Activated CD4-positive, alpha-beta memory T cell treated with anti-CD3 and anti-CD28 coated beads for 36 hours (primary cell): ENCODE results near the gene PGM5. TPM values are rescaled to one million over a fixed set of nuclear protein-coding genes. Genes with fewer than 3 reads are reported as not detected.
"Not testable (repeated sequence)": the region's sequence is repeated elsewhere in the genome, so short reads cannot be mapped to it uniquely, and the experiment has no call there.

Experiments
- CTCF ChIA-PET: fragments of 350-600 bp; sonication (Branson Sonifier 250); formaldehyde crosslinking; loops from one replicate; lab custom pipeline; 2021; ENCODE audit warnings: antibody characterized with exemption, inconsistent platforms; lab: Charles Lee
- POLR2A ChIA-PET: fragments of 350-600 bp; sonication (Branson Sonifier 250); formaldehyde crosslinking; loops from one replicate; lab custom pipeline; 2021; ENCODE audit warnings: antibody characterized with exemption; lab: Charles Lee
- DNase-seq: peaks from one replicate; pipeline ENCODE4 v3.0.0-alpha.2; 2020
- H3K27ac Mint-ChIP-seq: one replicate; pipeline ENCODE4 v1.8.0; 2021; ENCODE audit warnings: mixed read lengths
- H3K27me3 Mint-ChIP-seq: one replicate; pipeline ENCODE4 v1.8.0; 2021; ENCODE audit warnings: mixed read lengths
- H3K36me3 Mint-ChIP-seq: one replicate; pipeline ENCODE4 v1.8.0; 2021; ENCODE audit warnings: mixed read lengths
- H3K4me1 Mint-ChIP-seq: one replicate; pipeline ENCODE4 v1.8.0; 2021; ENCODE audit warnings: low read depth, mixed read lengths
- H3K4me3 Mint-ChIP-seq: one replicate; pipeline ENCODE4 v1.8.0; 2021; ENCODE audit warnings: mild to moderate bottlenecking, mixed read lengths
- H3K9me3 Mint-ChIP-seq: one replicate; pipeline ENCODE4 v1.8.0; 2021; ENCODE audit warnings: mixed read lengths
- intact Hi-C: fragments of 100-400 bp; cut with micrococcal nuclease; formaldehyde crosslinking; loops from one replicate; pipeline ENCODE4 v1.15.1; 2023
- total RNA-seq, 2 experiments: library from RNA; stranded (reverse); gene quantifications; one replicate each; pipeline ENCODE4 v1.2.3, GENCODE V29; 2021

Gene PGM5
- total RNA-seq: not detected

DNA sequence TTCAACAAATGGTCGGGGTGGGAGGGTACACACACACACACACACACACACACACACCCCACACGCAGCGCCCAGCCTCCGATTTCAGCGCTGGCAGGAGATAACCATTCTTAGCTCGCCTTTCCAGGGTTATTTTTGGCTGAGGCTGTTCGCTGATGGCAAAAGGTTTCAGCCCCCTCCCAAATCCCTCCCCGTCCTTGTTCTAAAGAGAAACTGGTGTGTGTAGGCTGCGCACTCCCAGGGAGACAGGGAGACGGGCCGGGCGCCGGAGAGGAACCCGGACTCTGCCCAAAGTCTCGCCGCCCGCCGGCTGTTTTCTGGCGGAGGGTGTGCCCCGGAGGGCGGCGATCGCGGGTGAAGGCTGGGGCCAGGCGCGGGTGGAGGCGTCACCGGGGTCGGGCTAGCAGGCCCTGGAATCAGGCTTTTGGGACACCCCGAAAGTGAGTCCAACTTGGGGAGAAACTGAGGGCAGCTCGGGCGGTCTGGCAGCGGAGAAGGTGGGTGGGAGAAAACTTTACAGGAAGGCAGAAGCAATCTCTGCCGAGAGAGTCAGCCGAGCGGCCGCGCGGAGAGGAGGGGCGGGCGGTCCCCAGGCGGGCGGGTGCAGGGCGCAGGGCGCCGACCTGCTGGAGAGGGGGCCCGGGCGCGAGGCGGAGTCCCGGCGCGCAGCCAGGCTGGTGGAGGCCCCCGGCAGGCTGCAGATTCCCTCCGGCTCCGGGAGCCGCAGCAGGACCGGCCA lies at the start of gene PGM5:
Gene PGM5 (plus strand): TSS at position 232 of the 739 bp plus-strand sequence. CDS start 517 bp downstream, outside the sequence.
- H3K27ac Mint-ChIP-seq, CTCF ChIA-PET, H3K36me3 Mint-ChIP-seq, DNase-seq, intact Hi-C loops, H3K4me1 Mint-ChIP-seq, POLR2A ChIA-PET, H3K9me3 Mint-ChIP-seq: not testable (repeated sequence)
- Mint-ChIP-seq H3K4me3 (peak within 1 kb of the TSS; percentile 37), H3K27me3 (peaks cover 12% of the 10 kb centered on the region)

DNA sequence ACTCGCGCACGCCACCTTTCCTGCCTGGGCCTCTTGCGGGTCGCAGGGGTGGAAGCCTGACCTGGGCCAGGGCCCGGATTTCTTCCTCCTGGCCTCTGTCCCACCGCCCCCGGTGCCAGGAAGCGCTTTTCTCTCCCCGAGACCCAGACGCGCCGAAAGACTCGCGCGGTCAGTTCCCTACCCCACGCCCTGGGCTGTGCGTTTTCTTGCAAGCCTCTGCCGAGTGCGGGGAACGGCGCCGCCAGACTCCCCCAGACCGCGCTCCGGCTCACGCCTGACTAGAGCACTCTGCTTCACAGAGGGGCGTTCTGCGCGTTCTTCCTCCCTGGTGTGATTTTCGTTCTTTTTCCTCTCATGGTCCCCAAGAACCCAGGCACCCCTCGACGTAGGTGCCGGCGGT lies 49.3 kb upstream of the PGM5 start:
- H3K4me1 Mint-ChIP-seq, POLR2A ChIA-PET, CTCF ChIA-PET, DNase-seq, H3K27ac Mint-ChIP-seq, H3K27me3 Mint-ChIP-seq, intact Hi-C loops, H3K4me3 Mint-ChIP-seq, H3K36me3 Mint-ChIP-seq, H3K9me3 Mint-ChIP-seq: not testable (repeated sequence)

DNA sequence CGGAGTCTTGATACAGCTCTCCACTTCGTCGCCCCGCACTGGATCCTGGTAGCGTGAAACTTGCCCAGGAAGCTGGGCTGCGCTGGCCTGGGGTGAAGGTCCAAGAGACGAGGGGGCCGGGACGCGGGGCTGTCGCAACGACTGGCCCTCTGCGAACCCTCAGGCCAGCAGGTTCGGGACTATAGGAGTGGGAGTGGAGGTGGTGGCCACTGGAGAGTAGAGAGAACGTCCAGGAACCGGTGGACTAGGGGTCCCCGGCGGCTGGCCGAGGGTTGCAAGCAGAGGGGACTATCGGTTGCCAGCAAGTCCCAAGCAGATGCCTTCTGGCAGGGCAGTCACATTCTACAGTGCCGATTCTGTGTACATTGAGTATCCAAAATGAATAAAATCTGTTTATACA lies 48.8 kb upstream of the PGM5 start:
- DNase-seq, H3K27me3 Mint-ChIP-seq, POLR2A ChIA-PET, H3K27ac Mint-ChIP-seq, H3K36me3 Mint-ChIP-seq, intact Hi-C loops, H3K4me3 Mint-ChIP-seq, H3K4me1 Mint-ChIP-seq, H3K9me3 Mint-ChIP-seq, CTCF ChIA-PET: not testable (repeated sequence)

DNA sequence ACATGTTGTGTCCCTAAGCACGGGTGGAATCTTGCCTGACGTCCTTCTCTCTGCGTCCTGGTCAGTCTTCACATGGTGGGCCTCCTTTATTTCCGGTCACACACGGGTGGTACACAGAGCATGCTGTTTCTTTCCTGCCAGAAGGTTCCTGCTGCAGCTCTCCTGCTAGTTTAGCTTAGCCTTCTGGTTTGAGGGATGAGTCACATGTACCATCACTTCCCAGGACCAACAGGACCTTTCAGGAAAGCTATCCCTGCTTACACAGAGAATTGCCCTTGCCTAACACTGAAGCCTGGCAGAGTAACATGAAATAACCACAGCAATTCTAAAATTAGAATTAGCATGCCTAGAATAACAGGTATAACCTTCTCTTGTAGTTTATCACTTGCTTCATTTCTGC lies 45.2 kb upstream of the PGM5 start:
- POLR2A ChIA-PET, H3K27ac Mint-ChIP-seq, H3K9me3 Mint-ChIP-seq, H3K27me3 Mint-ChIP-seq, H3K4me1 Mint-ChIP-seq, H3K36me3 Mint-ChIP-seq, intact Hi-C loops, DNase-seq, CTCF ChIA-PET, H3K4me3 Mint-ChIP-seq: not testable (repeated sequence)

DNA sequence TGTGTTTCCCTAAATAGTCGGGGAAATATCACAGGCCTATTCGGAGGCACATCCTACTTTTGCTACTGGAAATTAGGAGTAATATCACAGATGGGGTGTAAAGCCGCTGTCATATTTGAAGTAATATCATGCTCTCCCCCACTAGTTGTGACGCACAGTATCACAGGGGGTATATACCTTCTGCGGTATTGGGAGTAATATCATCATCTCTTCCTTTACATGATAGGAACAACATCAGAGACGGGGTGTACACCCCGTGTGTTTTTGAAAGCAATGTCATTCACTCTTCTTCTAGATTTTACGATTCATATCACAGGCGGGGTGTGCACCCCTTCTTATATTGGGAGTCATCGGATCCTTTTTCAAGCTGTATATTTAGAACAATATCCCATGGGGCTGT lies 38.2 kb upstream of the PGM5 start:
- POLR2A ChIA-PET, H3K4me1 Mint-ChIP-seq, H3K9me3 Mint-ChIP-seq, H3K27ac Mint-ChIP-seq, CTCF ChIA-PET, intact Hi-C loops, H3K36me3 Mint-ChIP-seq, DNase-seq, H3K4me3 Mint-ChIP-seq, H3K27me3 Mint-ChIP-seq: not testable (repeated sequence)

DNA sequence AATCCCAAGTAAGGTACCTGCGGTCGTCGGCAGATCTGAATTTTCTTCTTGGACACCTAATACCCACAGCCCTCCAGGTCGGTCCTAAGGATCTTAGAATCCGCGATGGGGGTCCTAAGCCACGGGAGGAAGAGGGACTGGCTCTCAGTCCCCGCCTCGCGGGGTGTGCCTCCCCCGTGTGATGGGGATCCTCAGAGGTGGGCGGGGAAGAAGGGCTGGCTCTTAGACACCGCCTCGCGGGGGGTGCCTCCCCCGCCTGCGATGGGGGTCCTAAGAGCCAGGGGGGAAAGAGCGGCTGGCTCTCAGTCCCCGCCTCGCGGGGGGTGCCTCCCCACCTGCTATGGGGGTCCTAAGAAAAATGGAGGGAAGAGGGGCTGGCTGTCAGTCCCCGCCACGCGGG lies 32.7 kb upstream of the PGM5 start:
- H3K36me3 Mint-ChIP-seq, DNase-seq, intact Hi-C loops, H3K27ac Mint-ChIP-seq, H3K9me3 Mint-ChIP-seq, POLR2A ChIA-PET, H3K4me3 Mint-ChIP-seq, CTCF ChIA-PET, H3K4me1 Mint-ChIP-seq, H3K27me3 Mint-ChIP-seq: not testable (repeated sequence)

DNA sequence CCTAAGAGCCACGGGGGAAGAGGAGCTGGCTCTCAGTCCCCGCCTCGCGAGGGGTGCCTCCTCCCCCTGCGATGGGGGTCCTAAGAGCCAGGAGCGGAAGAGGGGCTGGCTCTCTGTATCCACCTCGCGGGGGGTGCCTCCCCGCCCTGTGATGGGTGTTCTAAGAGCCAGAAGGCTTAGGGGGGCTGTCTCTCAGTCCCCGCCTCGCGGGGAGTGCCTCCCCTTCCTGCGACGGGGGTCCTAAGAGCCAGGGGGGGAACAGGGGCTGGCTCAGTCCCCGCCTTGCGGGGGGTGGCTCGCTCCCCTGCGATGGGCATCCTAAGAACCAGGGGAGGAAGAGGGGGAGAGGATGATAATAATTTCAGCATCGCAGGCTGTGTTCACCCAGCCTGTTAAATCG lies 31.9 kb upstream of the PGM5 start:
- H3K27ac Mint-ChIP-seq, H3K4me1 Mint-ChIP-seq, POLR2A ChIA-PET, H3K36me3 Mint-ChIP-seq, DNase-seq, H3K27me3 Mint-ChIP-seq, CTCF ChIA-PET, H3K4me3 Mint-ChIP-seq, intact Hi-C loops, H3K9me3 Mint-ChIP-seq: not testable (repeated sequence)

DNA sequence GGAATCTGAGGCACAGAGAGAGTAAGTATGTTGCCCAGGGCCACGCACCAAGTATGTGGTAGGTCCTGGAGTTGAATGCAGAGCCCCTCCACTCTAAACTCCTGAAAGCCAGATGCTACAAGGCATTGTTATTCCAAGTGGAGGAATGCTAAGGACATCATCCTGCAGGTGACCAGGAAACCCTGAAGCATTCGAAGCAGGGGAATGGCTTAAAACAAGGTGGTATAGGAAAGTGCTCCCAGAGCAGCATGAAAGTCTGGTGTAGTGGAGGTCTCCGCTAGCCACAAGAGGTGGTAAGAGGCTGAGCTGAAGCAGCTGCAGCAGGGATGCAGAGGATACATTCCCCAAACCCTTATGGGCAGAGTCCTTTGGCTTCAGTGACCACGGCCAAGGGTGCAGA lies 27.3 kb upstream of the PGM5 start:
- H3K27me3 Mint-ChIP-seq, CTCF ChIA-PET, H3K4me1 Mint-ChIP-seq, POLR2A ChIA-PET, H3K36me3 Mint-ChIP-seq, H3K9me3 Mint-ChIP-seq, DNase-seq, H3K4me3 Mint-ChIP-seq, H3K27ac Mint-ChIP-seq, intact Hi-C loops: not testable (repeated sequence)

DNA sequence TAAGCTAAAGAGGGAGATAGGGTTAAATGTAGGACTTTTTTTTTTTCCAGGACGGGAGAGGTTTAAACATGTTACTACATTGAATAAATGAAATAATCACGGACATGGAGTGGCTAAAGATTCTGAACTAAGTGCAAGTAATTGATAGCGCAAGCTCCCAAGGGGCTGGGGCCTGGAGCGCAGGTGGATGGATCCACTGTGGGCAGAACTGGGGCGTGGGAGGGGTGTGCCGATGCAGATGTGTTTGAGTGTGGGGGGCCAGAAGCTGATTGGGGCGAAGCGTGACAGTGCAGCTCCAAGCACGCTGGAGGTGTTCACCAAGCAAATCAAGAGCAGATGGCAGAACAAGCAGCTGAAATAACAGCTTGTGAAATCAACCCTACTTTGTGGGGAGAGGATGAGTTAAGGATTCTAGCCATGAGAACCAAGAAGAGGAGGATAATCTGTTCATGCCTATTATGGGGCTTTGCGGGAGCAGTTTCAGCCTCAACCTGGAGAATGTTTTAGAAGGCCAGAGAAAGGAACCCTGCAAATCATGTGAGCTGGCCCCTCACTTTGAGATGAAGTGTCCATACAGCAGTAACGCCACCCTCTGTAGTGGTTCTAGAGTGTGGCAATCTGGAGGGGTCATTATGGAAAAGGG lies 25.8 kb upstream of the PGM5 start:
- intact Hi-C loops, H3K4me3 Mint-ChIP-seq, H3K36me3 Mint-ChIP-seq, DNase-seq, POLR2A ChIA-PET, H3K4me1 Mint-ChIP-seq, CTCF ChIA-PET, H3K27me3 Mint-ChIP-seq, H3K27ac Mint-ChIP-seq, H3K9me3 Mint-ChIP-seq: not testable (repeated sequence)

DNA sequence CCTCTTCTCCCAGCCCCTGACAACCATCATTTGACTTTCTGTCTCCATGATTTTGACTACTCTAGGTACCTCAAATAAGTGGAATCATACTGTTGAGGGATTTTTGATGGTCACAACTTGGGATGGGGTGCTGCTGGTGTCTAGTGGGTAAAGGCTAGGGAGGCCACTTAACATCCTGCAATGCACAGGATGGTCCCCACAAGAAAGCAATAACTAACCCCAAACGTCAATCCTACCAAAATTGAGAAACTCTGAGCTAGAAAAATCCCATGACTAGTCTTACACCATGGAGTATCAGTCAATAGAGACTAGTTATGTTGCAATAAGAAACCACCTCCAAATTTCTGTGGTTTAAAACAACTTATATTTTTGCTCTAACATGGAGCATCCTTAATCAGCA lies 24.3 kb upstream of the PGM5 start:
- H3K4me3 Mint-ChIP-seq, H3K27me3 Mint-ChIP-seq, H3K27ac Mint-ChIP-seq, POLR2A ChIA-PET, CTCF ChIA-PET, H3K4me1 Mint-ChIP-seq, H3K9me3 Mint-ChIP-seq, DNase-seq, intact Hi-C loops, H3K36me3 Mint-ChIP-seq: not testable (repeated sequence)

DNA sequence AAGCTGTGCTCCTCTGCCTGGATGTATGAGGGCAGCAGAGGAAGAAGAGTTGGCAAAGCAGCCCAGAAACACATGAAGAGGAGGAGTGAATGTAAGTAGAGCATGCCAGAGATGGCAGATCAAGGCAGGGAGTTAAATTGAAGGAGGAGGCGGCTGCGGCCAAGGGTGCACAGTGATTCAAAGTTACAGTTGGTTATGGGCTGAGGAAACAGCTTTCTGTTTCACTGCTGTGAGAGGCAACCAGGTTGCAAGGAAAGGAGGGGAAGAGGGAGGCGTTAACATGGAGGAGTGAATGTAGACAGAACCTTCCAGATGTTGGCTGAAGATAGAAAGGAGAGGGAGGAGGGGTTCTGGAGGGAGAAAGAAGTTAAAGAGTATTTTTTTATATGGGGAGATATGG lies 20.5 kb upstream of the PGM5 start:
- H3K27me3 Mint-ChIP-seq, H3K4me1 Mint-ChIP-seq, H3K4me3 Mint-ChIP-seq, H3K9me3 Mint-ChIP-seq, H3K36me3 Mint-ChIP-seq, POLR2A ChIA-PET, intact Hi-C loops, H3K27ac Mint-ChIP-seq, CTCF ChIA-PET, DNase-seq: not testable (repeated sequence)

DNA sequence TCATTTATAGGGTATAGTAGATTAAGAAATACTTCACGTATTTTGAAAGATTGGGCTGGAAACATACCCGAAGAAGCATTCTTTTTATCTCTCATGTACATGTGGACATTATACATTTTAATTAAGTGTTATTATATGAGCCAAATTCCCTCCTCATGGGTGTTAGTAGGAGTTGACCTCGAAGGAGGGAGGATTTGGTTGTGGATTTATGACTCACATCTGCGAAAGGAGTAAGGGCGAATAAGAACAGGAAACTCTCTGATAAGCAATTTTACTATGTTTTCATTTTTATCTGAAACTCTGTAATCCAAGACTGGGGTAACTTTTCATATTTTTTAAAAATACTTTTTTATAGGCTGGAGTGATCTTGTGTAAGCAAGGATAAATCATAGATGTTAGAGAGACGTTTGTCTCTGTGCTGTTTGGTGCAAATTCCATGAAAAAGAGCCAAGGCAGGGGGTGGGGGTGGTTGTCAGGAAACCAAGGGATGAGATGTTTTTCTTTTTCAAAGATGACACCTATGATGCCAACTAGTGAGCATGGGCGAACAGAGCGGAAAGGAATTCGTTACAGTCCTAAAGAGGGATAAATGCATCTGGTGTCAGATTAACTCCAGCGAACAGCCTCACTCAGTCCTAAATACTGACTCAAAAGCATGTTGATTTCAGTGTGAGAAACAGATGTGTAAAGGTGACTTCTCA lies 19.6 kb upstream of the PGM5 start:
- H3K27me3 Mint-ChIP-seq, intact Hi-C loops, H3K9me3 Mint-ChIP-seq, H3K4me1 Mint-ChIP-seq, H3K4me3 Mint-ChIP-seq, POLR2A ChIA-PET, H3K27ac Mint-ChIP-seq, H3K36me3 Mint-ChIP-seq, CTCF ChIA-PET, DNase-seq: not testable (repeated sequence)

DNA sequence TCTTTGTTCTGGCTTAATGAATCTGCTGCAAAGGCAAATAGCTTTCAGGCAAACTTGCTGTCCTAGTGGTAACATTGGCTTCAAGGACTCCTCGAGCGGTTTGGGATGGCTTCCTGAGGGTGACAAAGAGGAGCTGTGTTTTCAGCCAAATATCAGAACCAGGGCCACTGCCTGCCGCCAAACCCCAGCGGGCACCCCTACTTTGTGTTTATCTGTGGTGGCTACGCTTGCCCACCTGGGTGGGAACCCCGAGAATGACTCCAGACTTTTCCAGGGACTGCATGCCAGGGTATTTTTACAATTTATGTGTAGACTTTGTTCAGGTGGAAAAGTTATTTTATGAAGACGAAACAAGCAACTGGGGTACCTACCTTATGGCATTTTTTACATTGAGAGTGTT lies 18.4 kb upstream of the PGM5 start:
- DNase-seq, H3K36me3 Mint-ChIP-seq, intact Hi-C loops, H3K4me1 Mint-ChIP-seq, H3K27ac Mint-ChIP-seq, CTCF ChIA-PET, H3K27me3 Mint-ChIP-seq, H3K4me3 Mint-ChIP-seq, H3K9me3 Mint-ChIP-seq, POLR2A ChIA-PET: not testable (repeated sequence)
